ENCODE data around the gene GREB1L.

GREB1L gene

DNA sequence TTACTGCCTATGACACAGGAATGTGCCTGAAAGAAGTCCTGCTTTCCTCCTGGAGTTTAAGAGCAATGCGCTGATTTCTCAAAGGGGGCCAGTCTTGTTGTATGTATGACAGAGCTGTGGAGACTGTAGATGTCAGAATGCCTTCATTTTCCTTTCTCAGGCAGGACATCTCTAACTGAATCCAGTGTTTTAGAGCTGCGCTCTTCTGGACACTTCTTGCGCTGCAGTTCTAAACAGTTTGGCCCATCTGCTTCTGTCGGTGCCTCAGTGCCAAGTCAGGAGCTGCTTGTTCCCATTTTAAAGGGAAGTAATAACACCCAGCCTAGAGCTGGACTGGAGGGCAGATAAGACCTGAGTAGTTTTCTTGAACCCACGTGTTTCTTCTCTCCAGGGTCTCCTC is 267.0 kb downstream of the GREB1L start:
- no CpG with 5 or more reads among the region's 5 CpGs for WGBS, 2 donors (ENCODE audit: extremely low coverage in 2 of 2, insufficient read length in 2 of 2, insufficient replicate concordance in 1 of 2)

DNA sequence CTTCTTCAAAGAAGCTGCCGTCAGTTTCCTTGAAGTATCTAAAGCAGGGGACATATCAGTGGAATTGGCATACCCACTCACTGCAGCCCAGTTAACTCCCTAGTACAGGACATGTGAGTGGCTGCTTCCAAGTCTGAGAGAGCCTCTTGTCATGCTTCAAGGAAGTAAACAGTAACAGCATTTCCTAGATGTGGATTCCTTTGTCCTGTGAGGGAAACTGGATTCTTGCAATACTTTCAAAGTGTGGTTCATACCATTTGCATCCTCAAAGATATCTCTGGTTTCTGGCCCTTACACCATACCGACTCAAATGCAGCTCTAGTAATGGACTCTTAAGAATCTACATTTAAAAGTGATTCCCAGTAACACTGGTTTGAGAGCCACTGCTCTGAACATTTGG is 271.3 kb downstream of the GREB1L start:
- H3K9me3 ChIP-seq (replicated peaks in 1 of 2; ENCODE audit: control insufficient read depth in 2 of 2, insufficient read depth in 1 of 2, low read depth in 1 of 2, low read length in 2 of 2) = no peaks in the 10 kb centered on the region
- no peak overlapping the region for H4K91ac ChIP-seq (ENCODE audit: low read depth, low read length, poor library complexity)
- H2AFZ ChIP-seq (ENCODE audit: low read length) = no peak overlapping the region
- H3K27ac ChIP-seq (replicated peaks; ENCODE audit: low read length) = no peak overlapping the region
- WGBS, 2 donors (ENCODE audit: extremely low coverage in 2 of 2, insufficient read length in 2 of 2, insufficient replicate concordance in 1 of 2) = no CpG with 5 or more reads among the region's 2 CpGs
- H2AK5ac ChIP-seq (ENCODE audit: low read depth, low read length) = no peak overlapping the region
- no peaks in the 10 kb centered on the region for H3K4me1 ChIP-seq (ENCODE audit: control insufficient read depth in 2 of 2, insufficient read depth in 1 of 2, low read depth in 1 of 2, low read length in 2 of 2)
- H3K4me3 ChIP-seq (ENCODE audit: low read length in 2 of 2) = no peak overlapping the region
- no peaks in the 10 kb centered on the region for H3K27me3 ChIP-seq (ENCODE audit: control insufficient read depth in 3 of 3, insufficient read depth in 3 of 3, low read depth in 1 of 3, low read length in 3 of 3)
- no peak overlapping the region for H2BK15ac ChIP-seq (ENCODE audit: low read length)
- H4K8ac ChIP-seq (ENCODE audit: low read depth, low read length) = no peak overlapping the region
- H2BK12ac ChIP-seq (ENCODE audit: low read length) = no peak overlapping the region
- H3K4me2 ChIP-seq (ENCODE audit: insufficient read depth, low read length, poor library complexity, severe bottlenecking) = no peak overlapping the region
- H3K9ac ChIP-seq (ENCODE audit: low read depth, low read length, poor library complexity) = no peak overlapping the region
- H3K23ac ChIP-seq (ENCODE audit: low read depth, low read length, poor library complexity) = no peak overlapping the region
- DNase-seq (ENCODE audit: low spot score) = no peak
- no peak overlapping the region for H3K4ac ChIP-seq (ENCODE audit: low read length)
- no peak overlapping the region for H2BK120ac ChIP-seq (ENCODE audit: low read depth, low read length)
- H3K36me3 ChIP-seq (replicated peaks in 1 of 2; ENCODE audit: control insufficient read depth in 2 of 2, insufficient read depth in 2 of 2, low read length in 2 of 2) = peaks cover 53 to 100% of the 10 kb centered on the region in 2 donors
- no peaks in the 10 kb centered on the region for H3K79me1 ChIP-seq (ENCODE audit: low read depth, low read length)
- no peak overlapping the region for H3K18ac ChIP-seq (ENCODE audit: low read length)
- no peak overlapping the region for H3K14ac ChIP-seq (ENCODE audit: low read length)
- H2BK5ac ChIP-seq (ENCODE audit: low read length) = no peak overlapping the region

More for the DNA sequence above, 267.0 kb downstream of the GREB1L start:
- H3K79me1 ChIP-seq (ENCODE audit: low read depth, low read length) = no peaks in the 10 kb centered on the region
- no peak overlapping the region for H3K4ac ChIP-seq (ENCODE audit: low read length)
- H2BK5ac ChIP-seq (ENCODE audit: low read length) = no peak overlapping the region
- no peak overlapping the region for H2BK15ac ChIP-seq (ENCODE audit: low read length)
- no peak overlapping the region for H4K91ac ChIP-seq (ENCODE audit: low read depth, low read length, poor library complexity)
- no peak overlapping the region for H3K14ac ChIP-seq (ENCODE audit: low read length)
- H3K27ac ChIP-seq (replicated peaks; ENCODE audit: low read length) = no peak overlapping the region
- H2BK120ac ChIP-seq (ENCODE audit: low read depth, low read length) = no peak overlapping the region
- no peak overlapping the region for H4K8ac ChIP-seq (ENCODE audit: low read depth, low read length)
- H3K9me3 ChIP-seq (replicated peaks in 1 of 2; ENCODE audit: control insufficient read depth in 2 of 2, insufficient read depth in 1 of 2, low read depth in 1 of 2, low read length in 2 of 2) = peaks cover 0 to 1% of the 10 kb centered on the region in 2 donors
- no peaks in the 10 kb centered on the region for H3K4me1 ChIP-seq (ENCODE audit: control insufficient read depth in 2 of 2, insufficient read depth in 1 of 2, low read depth in 1 of 2, low read length in 2 of 2)
- H2AFZ ChIP-seq (ENCODE audit: low read length) = no peak overlapping the region
- no peak overlapping the region for H2BK12ac ChIP-seq (ENCODE audit: low read length)
- no peak overlapping the region for H3K4me2 ChIP-seq (ENCODE audit: insufficient read depth, low read length, poor library complexity, severe bottlenecking)
- H3K9ac ChIP-seq (ENCODE audit: low read depth, low read length, poor library complexity) = no peak overlapping the region
- H3K18ac ChIP-seq (ENCODE audit: low read length) = no peak overlapping the region
- no peak overlapping the region for H2AK5ac ChIP-seq (ENCODE audit: low read depth, low read length)
- no peak overlapping the region for H3K23ac ChIP-seq (ENCODE audit: low read depth, low read length, poor library complexity)
- no peak overlapping the region for H3K4me3 ChIP-seq (ENCODE audit: low read length in 2 of 2)
- H3K27me3 ChIP-seq (ENCODE audit: control insufficient read depth in 3 of 3, insufficient read depth in 3 of 3, low read depth in 1 of 3, low read length in 3 of 3) = no peaks in the 10 kb centered on the region
- H3K36me3 ChIP-seq (replicated peaks in 1 of 2; ENCODE audit: control insufficient read depth in 2 of 2, insufficient read depth in 2 of 2, low read length in 2 of 2) = peaks cover 57 to 100% of the 10 kb centered on the region in 2 donors
- DNase-seq (ENCODE audit: low spot score) = no peak

DNA sequence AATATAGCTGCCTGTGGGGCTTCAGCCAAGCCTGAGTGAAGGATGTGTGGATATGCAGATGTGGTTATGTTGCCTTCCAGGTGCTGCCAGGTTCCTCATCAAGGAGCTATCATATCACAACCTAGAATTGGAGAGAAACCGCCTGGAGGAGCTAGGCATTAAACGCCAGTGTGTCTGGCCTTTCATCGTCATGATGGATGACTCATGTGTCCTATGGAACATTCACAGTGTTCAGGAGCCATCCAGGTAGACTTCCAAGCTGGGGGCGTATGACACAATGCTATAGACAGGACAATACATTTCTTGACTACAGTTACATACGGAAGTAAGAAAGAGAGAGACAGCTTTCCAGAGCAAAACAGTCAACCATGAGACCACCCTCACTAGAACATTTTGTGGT is 271.7 kb downstream of the GREB1L start:
- Histone ChIP-seq H3K4ac (ENCODE audit: low read length) (no peak overlapping the region), H2AFZ (ENCODE audit: low read length) (no peak overlapping the region), H2BK120ac (ENCODE audit: low read depth, low read length) (no peak overlapping the region), H3K23ac (ENCODE audit: low read depth, low read length, poor library complexity) (no peak overlapping the region), H3K14ac (ENCODE audit: low read length) (no peak overlapping the region), H3K4me1 (ENCODE audit: control insufficient read depth in 2 of 2, insufficient read depth in 1 of 2, low read depth in 1 of 2, low read length in 2 of 2) (no peaks in the 10 kb centered on the region), H3K4me3 (ENCODE audit: low read length in 2 of 2) (no peak overlapping the region), H2BK12ac (ENCODE audit: low read length) (no peak overlapping the region), H3K27me3 (ENCODE audit: control insufficient read depth in 3 of 3, insufficient read depth in 3 of 3, low read depth in 1 of 3, low read length in 3 of 3) (no peaks in the 10 kb centered on the region), H2BK5ac (ENCODE audit: low read length) (no peak overlapping the region), H3K27ac (replicated peaks; ENCODE audit: low read length) (no peak overlapping the region), H3K9ac (ENCODE audit: low read depth, low read length, poor library complexity) (no peak overlapping the region), H3K79me1 (ENCODE audit: low read depth, low read length) (no peaks in the 10 kb centered on the region), H3K36me3 (replicated peaks in 1 of 2; ENCODE audit: control insufficient read depth in 2 of 2, insufficient read depth in 2 of 2, low read length in 2 of 2) (peaks cover 51 to 100% of the 10 kb centered on the region in 2 donors), H3K4me2 (ENCODE audit: insufficient read depth, low read length, poor library complexity, severe bottlenecking) (no peak overlapping the region), H2BK15ac (ENCODE audit: low read length) (no peak overlapping the region), H3K9me3 (replicated peaks in 1 of 2; ENCODE audit: control insufficient read depth in 2 of 2, insufficient read depth in 1 of 2, low read depth in 1 of 2, low read length in 2 of 2) (no peaks in the 10 kb centered on the region), H2AK5ac (ENCODE audit: low read depth, low read length) (no peak overlapping the region), H4K8ac (ENCODE audit: low read depth, low read length) (no peak overlapping the region), H4K91ac (ENCODE audit: low read depth, low read length, poor library complexity) (no peak overlapping the region), H3K18ac (ENCODE audit: low read length) (no peak overlapping the region)
- no CpG with 5 or more reads among the region's 5 CpGs for WGBS, 2 donors (ENCODE audit: extremely low coverage in 2 of 2, insufficient read length in 2 of 2, insufficient replicate concordance in 1 of 2)
- DNase-seq (ENCODE audit: low spot score) = no peak

DNA sequence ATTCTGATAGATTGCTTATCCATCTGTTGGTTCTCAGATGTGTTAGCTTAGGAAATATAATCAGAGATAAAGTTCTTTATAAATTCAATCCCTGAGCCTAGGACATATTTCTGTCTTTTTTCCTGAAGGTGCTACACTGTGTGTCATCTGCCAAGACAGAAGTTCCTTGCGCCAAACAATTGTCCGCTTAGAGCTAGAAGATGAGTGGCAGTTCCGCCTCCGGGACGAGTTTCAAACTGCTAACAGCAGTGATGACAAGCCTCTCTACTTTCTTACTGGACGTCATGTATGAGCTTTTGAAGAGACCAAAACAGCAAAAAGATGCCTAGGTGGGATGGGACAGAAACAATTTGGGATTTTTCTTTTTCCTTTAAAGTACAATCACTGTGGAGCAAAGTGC is 280.5 kb downstream of the GREB1L start:
- Histone ChIP-seq H3K14ac (ENCODE audit: low read length) (no peak overlapping the region), H3K27ac (replicated peaks; ENCODE audit: low read length) (no peak overlapping the region), H2BK5ac (ENCODE audit: low read length) (no peak overlapping the region), H3K79me1 (ENCODE audit: low read depth, low read length) (no peaks in the 10 kb centered on the region), H3K36me3 (replicated peaks in 1 of 2; ENCODE audit: control insufficient read depth in 2 of 2, insufficient read depth in 2 of 2, low read length in 2 of 2) (peaks cover 27 to 100% of the 10 kb centered on the region in 2 donors), H3K23ac (ENCODE audit: low read depth, low read length, poor library complexity) (no peak overlapping the region), H3K4me1 (ENCODE audit: control insufficient read depth in 2 of 2, insufficient read depth in 1 of 2, low read depth in 1 of 2, low read length in 2 of 2) (no peaks in the 10 kb centered on the region), H2BK120ac (ENCODE audit: low read depth, low read length) (no peak overlapping the region), H4K91ac (ENCODE audit: low read depth, low read length, poor library complexity) (no peak overlapping the region), H2AFZ (ENCODE audit: low read length) (no peak overlapping the region), H2AK5ac (ENCODE audit: low read depth, low read length) (no peak overlapping the region), H3K4me2 (ENCODE audit: insufficient read depth, low read length, poor library complexity, severe bottlenecking) (no peak overlapping the region), H2BK15ac (ENCODE audit: low read length) (no peak overlapping the region), H3K27me3 (ENCODE audit: control insufficient read depth in 3 of 3, insufficient read depth in 3 of 3, low read depth in 1 of 3, low read length in 3 of 3) (no peaks in the 10 kb centered on the region), H2BK12ac (ENCODE audit: low read length) (no peak overlapping the region), H3K18ac (ENCODE audit: low read length) (no peak overlapping the region), H3K9me3 (replicated peaks in 1 of 2; ENCODE audit: control insufficient read depth in 2 of 2, insufficient read depth in 1 of 2, low read depth in 1 of 2, low read length in 2 of 2) (no peaks in the 10 kb centered on the region), H3K4me3 (ENCODE audit: low read length in 2 of 2) (no peak overlapping the region), H4K8ac (ENCODE audit: low read depth, low read length) (no peak overlapping the region), H3K4ac (ENCODE audit: low read length) (no peak overlapping the region), H3K9ac (ENCODE audit: low read depth, low read length, poor library complexity) (no peak overlapping the region)
- no peak for DNase-seq (ENCODE audit: low spot score)
- no CpG with 5 or more reads among the region's 6 CpGs for WGBS, 2 donors (ENCODE audit: extremely low coverage in 2 of 2, insufficient read length in 2 of 2, insufficient replicate concordance in 1 of 2)
